Neural progenitor cell (in vitro differentiated cells): ENCODE results near the gene IGDCC3.

ENCODE experiments used
- EZH2 ChIP-seq: fragments of 200-600 bp; sonication (generic); IDR thresholded peaks from 2 replicates; pipeline ENCODE4 v1.6.1; 2017; ENCODE audit warnings: antibody characterized with exemption, mild to moderate bottlenecking, moderate library complexity
- EZH2phosphoT487 ChIP-seq: fragments of 200-600 bp; sonication (generic); IDR thresholded peaks from 2 replicates; pipeline ENCODE4 v1.6.1; 2017; ENCODE audit warnings: antibody characterized with exemption
- TF ChIP-seq, protein P1 (sequence below): fragments of 200-600 bp; sonication (generic); IDR thresholded peaks from 2 replicates; pipeline ENCODE4 v1.5.1; 2017; ENCODE audit warnings: antibody characterized with exemption, mild to moderate bottlenecking

DNA sequence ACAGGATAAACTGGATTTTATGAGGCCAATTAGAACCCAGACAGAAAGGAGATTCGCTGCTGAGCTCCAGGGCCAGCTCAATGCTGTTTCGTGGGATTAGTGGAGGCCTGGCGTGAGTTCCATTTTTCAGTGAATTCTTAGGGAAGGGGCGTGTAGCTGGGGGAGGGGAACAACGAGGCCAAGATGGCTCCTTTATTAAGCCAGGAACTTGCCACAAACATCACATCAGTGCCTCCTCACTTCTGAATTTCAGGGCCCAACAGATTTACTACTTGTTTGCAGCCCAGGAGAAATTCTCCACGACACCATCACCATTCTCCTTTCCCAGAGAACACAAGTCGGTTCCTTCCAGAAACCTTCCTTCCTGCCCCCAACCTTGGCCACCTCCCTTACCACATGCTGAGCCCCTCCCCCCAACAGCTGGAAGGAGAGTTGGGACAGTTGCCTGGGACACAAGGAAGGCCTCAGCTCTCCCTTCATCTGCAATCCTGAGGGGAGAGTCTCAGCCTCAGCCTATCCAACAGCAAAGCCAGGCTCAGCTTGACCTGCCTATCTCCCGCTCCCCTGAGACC lies 39.1 kb upstream of the IGDCC3 start:
- TF ChIP-seq, protein P1, sequence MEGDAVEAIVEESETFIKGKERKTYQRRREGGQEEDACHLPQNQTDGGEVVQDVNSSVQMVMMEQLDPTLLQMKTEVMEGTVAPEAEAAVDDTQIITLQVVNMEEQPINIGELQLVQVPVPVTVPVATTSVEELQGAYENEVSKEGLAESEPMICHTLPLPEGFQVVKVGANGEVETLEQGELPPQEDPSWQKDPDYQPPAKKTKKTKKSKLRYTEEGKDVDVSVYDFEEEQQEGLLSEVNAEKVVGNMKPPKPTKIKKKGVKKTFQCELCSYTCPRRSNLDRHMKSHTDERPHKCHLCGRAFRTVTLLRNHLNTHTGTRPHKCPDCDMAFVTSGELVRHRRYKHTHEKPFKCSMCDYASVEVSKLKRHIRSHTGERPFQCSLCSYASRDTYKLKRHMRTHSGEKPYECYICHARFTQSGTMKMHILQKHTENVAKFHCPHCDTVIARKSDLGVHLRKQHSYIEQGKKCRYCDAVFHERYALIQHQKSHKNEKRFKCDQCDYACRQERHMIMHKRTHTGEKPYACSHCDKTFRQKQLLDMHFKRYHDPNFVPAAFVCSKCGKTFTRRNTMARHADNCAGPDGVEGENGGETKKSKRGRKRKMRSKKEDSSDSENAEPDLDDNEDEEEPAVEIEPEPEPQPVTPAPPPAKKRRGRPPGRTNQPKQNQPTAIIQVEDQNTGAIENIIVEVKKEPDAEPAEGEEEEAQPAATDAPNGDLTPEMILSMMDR = no peak
- no peak for TF ChIP-seq EZH2phosphoT487
- TF ChIP-seq EZH2 = no peak
